ENCODE measurements around the gene SCN4A. TPM values are rescaled to one million over a fixed set of nuclear protein-coding genes. Genes with fewer than 3 reads are reported as not detected.
"Not testable (repeated sequence)": the region's sequence is repeated elsewhere in the genome, so short reads cannot be mapped to it uniquely, and the experiment has no call there.

The SCN4A gene
- not detected in 2 replicates for total RNA-seq
- long read RNA-seq = 0 reads

GRCh38 chr17:63972796-63973195, at the start of gene SCN4A:
TSS of gene SCN4A (minus strand) at chr17:63972918. CDS start at chr17:63972841, 77 bp downstream.
- no peak for TF ChIP-seq CTCF (IDR thresholded peaks at IDR 0.05)
- Mint-ChIP-seq H3K27me3 (ENCODE audit: unreplicated experiment) (peaks cover 15% of the 10 kb centered on the region), H3K4me1 (ENCODE audit: unreplicated experiment) (peaks cover 8% of the 10 kb centered on the region), H3K9me3 (ENCODE audit: unreplicated experiment) (no peaks in the 10 kb centered on the region), H3K27ac (ENCODE audit: unreplicated experiment) (no peak within 1 kb of the TSS), H3K4me3 (ENCODE audit: unreplicated experiment) (no peak within 1 kb of the TSS), H3K36me3 (ENCODE audit: unreplicated experiment) (no peaks in the 10 kb centered on the region)
- DNase-seq (ENCODE audit: extremely low spot score, unreplicated experiment) = no peak

GRCh38 chr17:64020056-64020766, 47.5 kb upstream of the SCN4A start, which contains the start of gene ICAM2:
TSS of gene ICAM2 (minus strand) at chr17:64020633. CDS start at chr17:64006691, 13,942 bp downstream.
- no peak within 1 kb of the TSS for H3K27ac Mint-ChIP-seq (ENCODE audit: unreplicated experiment)

GRCh38 chr17:64019551-64019961, 46.8 kb upstream of the SCN4A start:
- H3K9me3 Mint-ChIP-seq (ENCODE audit: unreplicated experiment); H3K27ac Mint-ChIP-seq (ENCODE audit: unreplicated experiment); DNase-seq (ENCODE audit: extremely low spot score, unreplicated experiment); H3K4me3 Mint-ChIP-seq (ENCODE audit: unreplicated experiment); H3K4me1 Mint-ChIP-seq (ENCODE audit: unreplicated experiment); H3K36me3 Mint-ChIP-seq (ENCODE audit: unreplicated experiment): not testable (repeated sequence)
- peaks cover 35% of the 10 kb centered on the region for H3K27me3 Mint-ChIP-seq (ENCODE audit: unreplicated experiment)

More at GRCh38 chr17:64020056-64020766, 47.5 kb upstream of the SCN4A start, which contains the start of gene ICAM2:
- no peaks in the 10 kb centered on the region for H3K36me3 Mint-ChIP-seq (ENCODE audit: unreplicated experiment)
- H3K4me3 Mint-ChIP-seq (ENCODE audit: unreplicated experiment) = no peak within 1 kb of the TSS
- TF ChIP-seq CTCF (IDR thresholded peaks at IDR 0.05) = no peak
- peaks cover 33% of the 10 kb centered on the region for H3K27me3 Mint-ChIP-seq (ENCODE audit: unreplicated experiment)
- H3K9me3 Mint-ChIP-seq (ENCODE audit: unreplicated experiment) = no peaks in the 10 kb centered on the region
- DNase-seq (ENCODE audit: extremely low spot score, unreplicated experiment) = no peak
- H3K4me1 Mint-ChIP-seq (ENCODE audit: unreplicated experiment) = no peaks in the 10 kb centered on the region

GRCh38 chr17:64017381-64017980, 44.8 kb upstream of the SCN4A start:
- no peak overlapping the region for H3K27ac Mint-ChIP-seq (ENCODE audit: unreplicated experiment)
- peaks cover 8% of the 10 kb centered on the region for H3K4me1 Mint-ChIP-seq (ENCODE audit: unreplicated experiment)
- no peaks in the 10 kb centered on the region for H3K36me3 Mint-ChIP-seq (ENCODE audit: unreplicated experiment)
- H3K4me3 Mint-ChIP-seq (ENCODE audit: unreplicated experiment) = no peak overlapping the region
- TF ChIP-seq CTCF (IDR thresholded peaks at IDR 0.05) = peak; percentile 23
- H3K9me3 Mint-ChIP-seq (ENCODE audit: unreplicated experiment) = no peaks in the 10 kb centered on the region
- H3K27me3 Mint-ChIP-seq (ENCODE audit: unreplicated experiment) = peaks cover 42% of the 10 kb centered on the region
- DNase-seq (ENCODE audit: extremely low spot score, unreplicated experiment) = no peak

GRCh38 chr17:64016974-64017373, 44.3 kb upstream of the SCN4A start:
- peaks cover 8% of the 10 kb centered on the region for H3K4me1 Mint-ChIP-seq (ENCODE audit: unreplicated experiment)
- DNase-seq (ENCODE audit: extremely low spot score, unreplicated experiment) = no peak
- H3K4me3 Mint-ChIP-seq (ENCODE audit: unreplicated experiment) = no peak overlapping the region
- no peak overlapping the region for H3K27ac Mint-ChIP-seq (ENCODE audit: unreplicated experiment)
- peaks cover 43% of the 10 kb centered on the region for H3K27me3 Mint-ChIP-seq (ENCODE audit: unreplicated experiment)
- no peak for TF ChIP-seq CTCF (IDR thresholded peaks at IDR 0.05)
- no peaks in the 10 kb centered on the region for H3K9me3 Mint-ChIP-seq (ENCODE audit: unreplicated experiment)
- H3K36me3 Mint-ChIP-seq (ENCODE audit: unreplicated experiment) = no peaks in the 10 kb centered on the region
